ENCODE results near the gene OSER1. TPM values are rescaled to one million over a fixed set of nuclear protein-coding genes. Genes with fewer than 3 reads are reported as not detected.

The OSER1 gene
- total and polyA plus RNA-seq, 9 of the 15 experiments (the other 6 are each of a cell fraction or from before 2014, with no cell fraction given) = 15.5 to 57.3 (median 19.9) TPM

- TF ChIP-seq THRB (CRISPR knock-in tag; conservative IDR thresholded peaks at IDR 0.05) = 0 out of 2 replicates have a peak, but pooled peaks have one; percentile 52
- no peak for TF ChIP-seq ZKSCAN8 (CRISPR knock-in tag; IDR thresholded peaks at IDR 0.05)
- no peak for TF ChIP-seq ZBTB43 (CRISPR knock-in tag; IDR thresholded peaks at IDR 0.05)
- no peak for TF ChIP-seq HSF4 (CRISPR knock-in tag; IDR thresholded peaks at IDR 0.05; ENCODE audit: borderline replicate concordance)
- TF ChIP-seq CAMTA2 (CRISPR knock-in tag; conservative IDR thresholded peaks at IDR 0.05) = no peak
- no peak for TF ChIP-seq NR2F6 (CRISPR knock-in tag; IDR thresholded peaks at IDR 0.05)
- peak; percentile 92 to 94 for TF ChIP-seq KDM1A (IDR thresholded peaks at IDR 0.05)
- TF ChIP-seq MEF2A (IDR thresholded peaks at IDR 0.05; ENCODE audit: control insufficient read depth, low read depth, low read length) = no peak
- TF ChIP-seq E2F4 (CRISPR knock-in tag; IDR thresholded peaks at IDR 0.05; ENCODE audit: low read depth) = no peak
- no peak for TF ChIP-seq ZFP91 (CRISPR knock-in tag; IDR thresholded peaks at IDR 0.05)
- no peak for TF ChIP-seq ZC3H4 (CRISPR knock-in tag; IDR thresholded peaks at IDR 0.05; ENCODE audit: borderline replicate concordance)
- TF ChIP-seq HIVEP1 (CRISPR knock-in tag; IDR thresholded peaks at IDR 0.05) = no peak
- TF ChIP-seq ZNF717 (CRISPR knock-in tag; IDR thresholded peaks at IDR 0.05) = no peak
- no peak for TF ChIP-seq MCM5 (IDR thresholded peaks at IDR 0.05; ENCODE audit: low read depth)
- no peak for TF ChIP-seq HNRNPK (IDR thresholded peaks at IDR 0.05; ENCODE audit: low read depth, low read length, poor library complexity, severe bottlenecking)
- no peak for TF ChIP-seq HBP1 (CRISPR knock-in tag; IDR thresholded peaks at IDR 0.05)
- TF ChIP-seq ZNF551 (CRISPR knock-in tag; IDR thresholded peaks at IDR 0.05) = no peak
- TF ChIP-seq MEIS2 (IDR thresholded peaks at IDR 0.05; ENCODE audit: partially characterized antibody) = peak; percentile 87
- TF ChIP-seq ZNF24 (IDR thresholded peaks at IDR 0.05) = no peak
- TF ChIP-seq COPS2 (conservative IDR thresholded peaks at IDR 0.05) = no peak
- no peak for TF ChIP-seq ILK (tag; IDR thresholded peaks at IDR 0.05; ENCODE audit: borderline replicate concordance, low read depth)
- no peak for TF ChIP-seq ZNF121 (CRISPR knock-in tag; conservative IDR thresholded peaks at IDR 0.05)
These were observed at the start of gene OSER1 (continued) for GRCh38 chr20:44210406-44211176.
